GM18505 (cell line): ENCODE data around the gene ZXDC.

ENCODE experiments used
- ATAC-seq: cut with Tn5 transposase; IDR thresholded peaks from one replicate; pipeline ENCODE4 v1.9.1; 2021; ENCODE audit not compliant: unreplicated experiment
- POLR2A ChIP-seq: IDR thresholded peaks from 4 replicates; pipeline ENCODE4 v1.6.1; 2011; ENCODE audit warnings: borderline replicate concordance; ENCODE audit not compliant: insufficient read depth, insufficient read length; ENCODE audit errors: extremely low read depth

The ZXDC gene

GRCh38 chr3:126433496-126434263 lies 42.0 kb downstream of the ZXDC start:
- no peak for TF ChIP-seq POLR2A

GRCh38 chr3:126433105-126433430 lies 42.6 kb downstream of the ZXDC start:
- no peak for ATAC-seq
- no peak for TF ChIP-seq POLR2A

More at GRCh38 chr3:126433496-126434263, 42.0 kb downstream of the ZXDC start:
- ATAC-seq: no peak

- TF ChIP-seq POLR2A: no peak
- no peak for ATAC-seq
These were observed 43.2 kb downstream of the ZXDC start for GRCh38 chr3:126432361-126433104.

GRCh38 chr3:126431103-126431534 lies 44.6 kb downstream of the ZXDC start:
- TF ChIP-seq POLR2A: no peak
- no peak for ATAC-seq

- TF ChIP-seq POLR2A: no peak
These were observed 50.9 kb downstream of the ZXDC start for GRCh38 chr3:126424751-126425150.

GRCh38 chr3:126424039-126424717 lies 51.5 kb downstream of the ZXDC start:
- no peak for TF ChIP-seq POLR2A
- ATAC-seq: no peak

More at GRCh38 chr3:126424751-126425150, 50.9 kb downstream of the ZXDC start:
- no peak for ATAC-seq

- no peak for TF ChIP-seq POLR2A
- no peak for ATAC-seq
These were observed 52.3 kb downstream of the ZXDC start for GRCh38 chr3:126423191-126424038.

GRCh38 chr3:126422571-126423091 lies 53.1 kb downstream of the ZXDC start:
- ATAC-seq: no peak
- no peak for TF ChIP-seq POLR2A

- TF ChIP-seq POLR2A: no peak
- ATAC-seq: no peak
These were observed 53.6 kb downstream of the ZXDC start for GRCh38 chr3:126422121-126422520.

GRCh38 chr3:126421573-126422119 lies 54.0 kb downstream of the ZXDC start:
- no peak for TF ChIP-seq POLR2A
- ATAC-seq: no peak

GRCh38 chr3:126419886-126420786 lies 55.6 kb downstream of the ZXDC start:
- ATAC-seq: no peak
- no peak for TF ChIP-seq POLR2A
